Measurements from ENCODE around the gene ZMYND11. TPM values are rescaled to one million over a fixed set of nuclear protein-coding genes. Genes with fewer than 3 reads are reported as not detected.

The ZMYND11 gene
- polyA plus RNA-seq, 3 donors, result 7.0 to 11.8 (median 8.8) TPM

DNA sequence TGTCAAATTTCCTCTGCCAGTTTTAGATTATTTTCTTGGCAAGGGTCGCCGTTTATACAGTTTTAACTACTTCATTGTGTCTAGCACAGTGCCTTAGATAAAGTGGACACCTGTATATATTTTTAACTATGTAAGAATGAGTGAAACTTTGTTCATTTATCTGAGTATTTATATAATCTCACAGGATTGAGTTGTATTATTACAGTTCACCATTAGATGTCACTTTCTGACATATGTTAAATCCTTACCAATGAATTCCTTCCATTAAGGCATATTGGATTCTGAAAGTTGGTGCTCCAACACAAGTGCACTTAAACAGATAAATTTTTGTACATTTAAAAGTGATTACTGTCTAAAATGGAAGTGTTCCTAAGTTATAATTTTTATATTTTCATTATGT lies 43.0 kb downstream of the ZMYND11 start:
- Histone ChIP-seq H4K20me1 (ENCODE audit: insufficient read depth, low read length) (no peaks in the 10 kb centered on the region), H3K4me1 (ENCODE audit: control insufficient read depth in 1 of 2, insufficient read depth in 2 of 2, low read length in 2 of 2) (no peaks in the 10 kb centered on the region), H3K27me3 (ENCODE audit: control insufficient read depth in 2 of 2, insufficient read depth in 2 of 2, low read length in 2 of 2) (no peaks in the 10 kb centered on the region), H3K9me3 (replicated peaks in 1 of 2; ENCODE audit: control insufficient read depth in 1 of 2, insufficient read depth in 1 of 2, low read length in 2 of 2) (no peaks in the 10 kb centered on the region), H3K4me3 (replicated peaks in 1 of 3; ENCODE audit: low read depth in 2 of 3, low read length in 3 of 3) (no peak overlapping the region), H3K36me3 (replicated peaks in 1 of 2; ENCODE audit: control insufficient read depth in 1 of 2, insufficient read depth in 2 of 2, low read length in 2 of 2) (peaks cover 3 to 16% of the 10 kb centered on the region in 2 donors), H3K4me2 (replicated peaks; ENCODE audit: extremely low read depth, low read length, poor library complexity, severe bottlenecking) (no peak overlapping the region), H3K9ac (ENCODE audit: insufficient read depth, low read length, poor library complexity, severe bottlenecking) (no peak overlapping the region), H3K27ac (ENCODE audit: low read depth in 1 of 2, low read length in 2 of 2) (no peak overlapping the region), H3K79me2 (ENCODE audit: insufficient read depth, low read length) (no peaks in the 10 kb centered on the region), H2AFZ (ENCODE audit: insufficient read depth, low read depth, low read length, poor library complexity, severe bottlenecking) (no peak overlapping the region)
- H3K4me1 Mint-ChIP-seq, result peaks cover 11% of the 10 kb centered on the region
- intact Hi-C loops (cut with micrococcal nuclease), result no loop called here
- no peak overlapping the region for H3K27ac Mint-ChIP-seq
- no peak for DNase-seq
- peaks cover 11 to 20% of the 10 kb centered on the region in 2 donors for H3K36me3 Mint-ChIP-seq
- peaks cover 0 to 1% (median 0%) of the 10 kb centered on the region in 3 donors for H3K27me3 Mint-ChIP-seq (ENCODE audit: low read depth in 3 of 3)
- peaks cover 0 to 4% (median 2%) of the 10 kb centered on the region in 7 donors for H3K9me3 Mint-ChIP-seq
- no CpG with 5 or more reads among the region's 2 CpGs for WGBS (ENCODE audit: insufficient coverage)
- TF ChIP-seq, protein P1, sequence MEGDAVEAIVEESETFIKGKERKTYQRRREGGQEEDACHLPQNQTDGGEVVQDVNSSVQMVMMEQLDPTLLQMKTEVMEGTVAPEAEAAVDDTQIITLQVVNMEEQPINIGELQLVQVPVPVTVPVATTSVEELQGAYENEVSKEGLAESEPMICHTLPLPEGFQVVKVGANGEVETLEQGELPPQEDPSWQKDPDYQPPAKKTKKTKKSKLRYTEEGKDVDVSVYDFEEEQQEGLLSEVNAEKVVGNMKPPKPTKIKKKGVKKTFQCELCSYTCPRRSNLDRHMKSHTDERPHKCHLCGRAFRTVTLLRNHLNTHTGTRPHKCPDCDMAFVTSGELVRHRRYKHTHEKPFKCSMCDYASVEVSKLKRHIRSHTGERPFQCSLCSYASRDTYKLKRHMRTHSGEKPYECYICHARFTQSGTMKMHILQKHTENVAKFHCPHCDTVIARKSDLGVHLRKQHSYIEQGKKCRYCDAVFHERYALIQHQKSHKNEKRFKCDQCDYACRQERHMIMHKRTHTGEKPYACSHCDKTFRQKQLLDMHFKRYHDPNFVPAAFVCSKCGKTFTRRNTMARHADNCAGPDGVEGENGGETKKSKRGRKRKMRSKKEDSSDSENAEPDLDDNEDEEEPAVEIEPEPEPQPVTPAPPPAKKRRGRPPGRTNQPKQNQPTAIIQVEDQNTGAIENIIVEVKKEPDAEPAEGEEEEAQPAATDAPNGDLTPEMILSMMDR (IDR thresholded peaks at IDR 0.05), result peak; percentile 30
- no peak overlapping the region for H3K4me3 Mint-ChIP-seq

DNA sequence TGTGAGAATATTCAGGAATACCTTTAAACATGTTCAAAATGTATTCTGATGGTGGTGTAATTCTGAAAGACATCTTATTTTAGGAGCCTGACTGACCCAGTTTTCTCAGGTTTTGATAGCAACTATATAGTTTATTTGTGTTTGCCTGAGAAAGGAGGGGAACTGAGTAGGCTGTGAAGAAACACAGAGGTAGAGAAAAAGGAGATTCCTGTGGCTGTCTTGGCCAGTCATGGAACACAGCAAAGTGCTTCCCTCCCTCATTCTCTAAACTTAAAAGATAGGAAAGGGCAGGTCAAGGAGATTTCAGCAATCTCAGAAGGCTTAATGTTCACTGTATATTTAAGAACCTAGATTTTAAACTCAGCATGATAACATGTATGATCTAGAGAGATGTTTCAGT lies 43.5 kb downstream of the ZMYND11 start:
- Histone ChIP-seq H3K4me3 (replicated peaks in 1 of 3; ENCODE audit: low read depth in 2 of 3, low read length in 3 of 3) (no peak overlapping the region), H3K9ac (ENCODE audit: insufficient read depth, low read length, poor library complexity, severe bottlenecking) (no peak overlapping the region), H3K27me3 (ENCODE audit: control insufficient read depth in 2 of 2, insufficient read depth in 2 of 2, low read length in 2 of 2) (no peaks in the 10 kb centered on the region), H3K9me3 (replicated peaks in 1 of 2; ENCODE audit: control insufficient read depth in 1 of 2, insufficient read depth in 1 of 2, low read length in 2 of 2) (peaks cover 0 to 5% of the 10 kb centered on the region in 2 donors), H2AFZ (ENCODE audit: insufficient read depth, low read depth, low read length, poor library complexity, severe bottlenecking) (no peak overlapping the region), H3K4me1 (ENCODE audit: control insufficient read depth in 1 of 2, insufficient read depth in 2 of 2, low read length in 2 of 2) (no peaks in the 10 kb centered on the region), H3K4me2 (replicated peaks; ENCODE audit: extremely low read depth, low read length, poor library complexity, severe bottlenecking) (no peak overlapping the region), H3K36me3 (replicated peaks in 1 of 2; ENCODE audit: control insufficient read depth in 1 of 2, insufficient read depth in 2 of 2, low read length in 2 of 2) (peaks cover 3 to 21% of the 10 kb centered on the region in 2 donors), H4K20me1 (ENCODE audit: insufficient read depth, low read length) (no peaks in the 10 kb centered on the region), H3K79me2 (ENCODE audit: insufficient read depth, low read length) (no peaks in the 10 kb centered on the region), H3K27ac (ENCODE audit: low read depth in 1 of 2, low read length in 2 of 2) (no peak overlapping the region)
- Mint-ChIP-seq H3K4me1 (peaks cover 6% of the 10 kb centered on the region), H3K27ac (no peak overlapping the region), H3K9me3 (peaks cover 0 to 7% (median 2%) of the 10 kb centered on the region in 7 donors), H3K36me3 (peaks cover 16 to 25% of the 10 kb centered on the region in 2 donors), H3K27me3 (ENCODE audit: low read depth in 3 of 3) (peaks cover 0 to 1% (median 0%) of the 10 kb centered on the region in 3 donors), H3K4me3 (no peak overlapping the region)
- intact Hi-C loops (cut with micrococcal nuclease), result no loop called here
- DNase-seq, result no peak
- TF ChIP-seq, protein P1 (IDR thresholded peaks at IDR 0.05), result no peak
